Endothelial cell of umbilical vein (primary cell): Measurements from ENCODE around the gene ALOXE3.

Experiments used
- CTCF ChIP-seq, 2 donors: IDR thresholded peaks; 1 replicate in 1 of 2; 2 replicates in 1 of 2; pipeline ENCODE4 v1.5.1; 2011; ENCODE audit warnings: low read length in 2 of 2, mild to moderate bottlenecking in 2 of 2, moderate library complexity in 2 of 2, control low read depth in 1 of 2, inconsistent platforms in 1 of 2, low read depth in 1 of 2; ENCODE audit not compliant: insufficient read depth in 1 of 2; ENCODE audit errors: extremely low read depth in 1 of 2
- EZH2 ChIP-seq: IDR thresholded peaks from 2 replicates; pipeline ENCODE4 v1.6.1; 2012; ENCODE audit warnings: borderline replicate concordance, low read depth, mild to moderate bottlenecking, moderate library complexity, low read length, inconsistent platforms; ENCODE audit not compliant: severe bottlenecking
- JUN ChIP-seq: IDR thresholded peaks from 2 replicates; pipeline ENCODE4 v1.6.1; 2011; ENCODE audit warnings: borderline replicate concordance, low read depth; ENCODE audit not compliant: insufficient read length, insufficient read depth
- MAX ChIP-seq: IDR thresholded peaks from 2 replicates; pipeline ENCODE4 v1.6.1; 2011; ENCODE audit not compliant: insufficient read depth, insufficient read length
- MYC ChIP-seq: IDR thresholded peaks from one replicate; pipeline ENCODE4 v1.6.1; 2011; ENCODE audit warnings: mild to moderate bottlenecking, low read depth, low read length
- POLR2A ChIP-seq: IDR thresholded peaks from 2 replicates; pipeline ENCODE4 v1.6.1; 2012; ENCODE audit warnings: low read depth, mild to moderate bottlenecking, control low read depth, low read length

- TF ChIP-seq MYC (no peak), CTCF (IDR thresholded peaks at IDR 0.05; ENCODE audit: extremely low read depth in 1 of 2, insufficient read depth in 1 of 2, low read depth in 1 of 2, low read length in 2 of 2) (no peak), MAX (no peak), JUN (no peak), EZH2 (no peak), POLR2A (no peak)
Measured at GRCh38 chr17:8133941-8134340, 15.6 kb upstream of the ALOXE3 start.
